ENCODE results near the gene AMBRA1. TPM values are rescaled to one million over a fixed set of nuclear protein-coding genes. Genes with fewer than 3 reads are reported as not detected.

Gene AMBRA1
- total and polyA plus RNA-seq, 2 donors from 2014 or later: 8.0 to 32.6 TPM

- Histone ChIP-seq H3K4me1 (ENCODE audit: control insufficient read depth in 2 of 3, insufficient read depth in 2 of 3, low read depth in 1 of 3, low read length in 3 of 3) (peaks cover 0 to 6% (median 3%) of the 10 kb centered on the region in 3 donors), H3K9me3 (ENCODE audit: control insufficient read depth in 2 of 3, insufficient read depth in 1 of 3, low read length in 3 of 3) (no peaks in the 10 kb centered on the region), H3K36me3 (ENCODE audit: control insufficient read depth in 2 of 3, insufficient read depth in 3 of 3, low read length in 3 of 3) (peaks cover 0 to 14% (median 9%) of the 10 kb centered on the region in 3 donors), H3K27me3 (ENCODE audit: control insufficient read depth, insufficient read depth, low read length) (no peaks in the 10 kb centered on the region), H3K9ac (ENCODE audit: low read length in 3 of 3) (no peak overlapping the region), H3K27ac (ENCODE audit: low read depth in 2 of 2, low read length in 2 of 2) (no peak overlapping the region), H3K4me3 (ENCODE audit: low read length in 3 of 3) (no peak overlapping the region)
- no peak for TF ChIP-seq CTCF (IDR thresholded peaks at IDR 0.05; ENCODE audit: borderline replicate concordance, extremely low read depth, insufficient read depth)
- FAIRE-seq (no peak), DNase-seq (peak in 2 of 5 donors; percentile 51 to 69)
- intact Hi-C loops (cut with DNase I): no loop called here
Observed at GRCh38 chr11:46377290-46377689, 216.5 kb downstream of the AMBRA1 start.

GRCh38 chr11:46376258-46377050, 217.4 kb downstream of the AMBRA1 start:
- Histone ChIP-seq H3K27me3 (ENCODE audit: control insufficient read depth, insufficient read depth, low read length) (no peaks in the 10 kb centered on the region), H3K9me3 (ENCODE audit: control insufficient read depth in 2 of 3, insufficient read depth in 1 of 3, low read length in 3 of 3) (no peaks in the 10 kb centered on the region), H3K9ac (ENCODE audit: low read length in 3 of 3) (no peak overlapping the region), H3K27ac (ENCODE audit: low read depth in 2 of 2, low read length in 2 of 2) (no peak overlapping the region), H3K36me3 (ENCODE audit: control insufficient read depth in 2 of 3, insufficient read depth in 3 of 3, low read length in 3 of 3) (peaks cover 0 to 14% (median 9%) of the 10 kb centered on the region in 3 donors), H3K4me1 (ENCODE audit: control insufficient read depth in 2 of 3, insufficient read depth in 2 of 3, low read depth in 1 of 3, low read length in 3 of 3) (no peaks in the 10 kb centered on the region), H3K4me3 (ENCODE audit: low read length in 3 of 3) (no peak overlapping the region)
- FAIRE-seq (no peak), DNase-seq (peak in 2 of 5 donors; percentile 48 to 64)
- intact Hi-C loops (cut with DNase I): no loop called here
- TF ChIP-seq CTCF (IDR thresholded peaks at IDR 0.05; ENCODE audit: borderline replicate concordance, extremely low read depth, insufficient read depth): no peak

GRCh38 chr11:46375392-46376101, 218.3 kb downstream of the AMBRA1 start:
- peaks cover 0 to 14% (median 9%) of the 10 kb centered on the region in 3 donors for H3K36me3 ChIP-seq (ENCODE audit: control insufficient read depth in 2 of 3, insufficient read depth in 3 of 3, low read length in 3 of 3)
- FAIRE-seq: no peak
- no peak overlapping the region for H3K4me3 ChIP-seq (ENCODE audit: low read length in 3 of 3)

More at GRCh38 chr11:46375392-46376101, 218.3 kb downstream of the AMBRA1 start:
- no peaks in the 10 kb centered on the region for H3K4me1 ChIP-seq (ENCODE audit: control insufficient read depth in 2 of 3, insufficient read depth in 2 of 3, low read depth in 1 of 3, low read length in 3 of 3)
- no peaks in the 10 kb centered on the region for H3K9me3 ChIP-seq (ENCODE audit: control insufficient read depth in 2 of 3, insufficient read depth in 1 of 3, low read length in 3 of 3)
- H3K27ac ChIP-seq (ENCODE audit: low read depth in 2 of 2, low read length in 2 of 2): no peak overlapping the region
- no peak overlapping the region for H3K9ac ChIP-seq (ENCODE audit: low read length in 3 of 3)
- DNase-seq: peak in 2 of 5 donors; percentile 45 to 75
- TF ChIP-seq CTCF (IDR thresholded peaks at IDR 0.05; ENCODE audit: borderline replicate concordance, extremely low read depth, insufficient read depth): no peak
- H3K27me3 ChIP-seq (ENCODE audit: control insufficient read depth, insufficient read depth, low read length): no peaks in the 10 kb centered on the region
- intact Hi-C loops (cut with DNase I): no loop called here
